ENCODE measurements around the gene THSD4.

The THSD4 gene

GRCh38 chr15:71788646-71789579 is 673.6 kb downstream of the THSD4 start:
- Histone ChIP-seq H3K27ac (ENCODE audit: low read length) (no peak overlapping the region), H3K9ac (ENCODE audit: low read length) (no peak overlapping the region), H3K36me3 (replicated peaks; ENCODE audit: low read depth, low read length) (no peaks in the 10 kb centered on the region), H3K4me1 (ENCODE audit: low read length) (peaks cover 8% of the 10 kb centered on the region; the same call in 1 of the 2 replicates), H3K4me2 (ENCODE audit: low read length) (no peak overlapping the region), H3K79me2 (ENCODE audit: low read length) (no peaks in the 10 kb centered on the region), H3K27me3 (ENCODE audit: low read depth, low read length) (peaks cover 16% of the 10 kb centered on the region; the same call in 1 of the 2 replicates), H3K9me3 (ENCODE audit: insufficient read depth, low read length) (no peaks in the 10 kb centered on the region), H4K20me1 (ENCODE audit: insufficient read depth, low read length) (no peaks in the 10 kb centered on the region), H2AFZ (ENCODE audit: low read depth, low read length) (no peak overlapping the region), H3K4me3 (ENCODE audit: low read length) (no peak overlapping the region)
- TF ChIP-seq EZH2phosphoT487 (IDR thresholded peaks at IDR 0.05; ENCODE audit: low read depth) (no peak), CTCF (IDR thresholded peaks at IDR 0.05; ENCODE audit: low read depth, low read length) (no peak)

GRCh38 chr15:71789616-71790015 is 674.3 kb downstream of the THSD4 start:
- Histone ChIP-seq H3K4me1 (ENCODE audit: low read length) (peaks cover 8% of the 10 kb centered on the region; the same call in 1 of the 2 replicates), H3K79me2 (ENCODE audit: low read length) (no peaks in the 10 kb centered on the region), H2AFZ (ENCODE audit: low read depth, low read length) (no peak overlapping the region), H3K27me3 (ENCODE audit: low read depth, low read length) (peaks cover 16% of the 10 kb centered on the region; the same call in 1 of the 2 replicates), H3K27ac (ENCODE audit: low read length) (no peak overlapping the region), H3K4me2 (ENCODE audit: low read length) (no peak overlapping the region), H3K9me3 (ENCODE audit: insufficient read depth, low read length) (no peaks in the 10 kb centered on the region), H3K4me3 (ENCODE audit: low read length) (no peak overlapping the region), H4K20me1 (ENCODE audit: insufficient read depth, low read length) (no peaks in the 10 kb centered on the region), H3K36me3 (replicated peaks; ENCODE audit: low read depth, low read length) (no peaks in the 10 kb centered on the region), H3K9ac (ENCODE audit: low read length) (no peak overlapping the region)
- no peak for TF ChIP-seq CTCF (IDR thresholded peaks at IDR 0.05; ENCODE audit: low read depth, low read length)
- TF ChIP-seq EZH2phosphoT487 (IDR thresholded peaks at IDR 0.05; ENCODE audit: low read depth), result no peak

- TF ChIP-seq EZH2phosphoT487 (IDR thresholded peaks at IDR 0.05; ENCODE audit: low read depth) (no peak), CTCF (IDR thresholded peaks at IDR 0.05; ENCODE audit: low read depth, low read length) (no peak)
Observed at GRCh38 chr15:71790081-71790480, 674.8 kb downstream of the THSD4 start.

GRCh38 chr15:71791975-71792374 is 676.7 kb downstream of the THSD4 start:
- H3K79me2 ChIP-seq (ENCODE audit: low read length), result no peaks in the 10 kb centered on the region
- TF ChIP-seq EZH2phosphoT487 (IDR thresholded peaks at IDR 0.05; ENCODE audit: low read depth) (no peak), CTCF (IDR thresholded peaks at IDR 0.05; ENCODE audit: low read depth, low read length) (no peak)
- H3K4me2 ChIP-seq (ENCODE audit: low read length), result no peak overlapping the region
- H3K4me3 ChIP-seq (ENCODE audit: low read length), result no peak overlapping the region
- H3K4me1 ChIP-seq (ENCODE audit: low read length), result 0 out of 2 replicates have a peak, but pooled peaks cover 4% of the 10 kb centered on the region
- H3K27ac ChIP-seq (ENCODE audit: low read length), result no peak overlapping the region
- H3K36me3 ChIP-seq (replicated peaks; ENCODE audit: low read depth, low read length), result no peaks in the 10 kb centered on the region
- H3K9ac ChIP-seq (ENCODE audit: low read length), result no peak overlapping the region
- no peaks in the 10 kb centered on the region for H3K9me3 ChIP-seq (ENCODE audit: insufficient read depth, low read length)
- peaks cover 8% of the 10 kb centered on the region; the same call in 1 of the 2 replicates for H3K27me3 ChIP-seq (ENCODE audit: low read depth, low read length)
- no peak overlapping the region for H2AFZ ChIP-seq (ENCODE audit: low read depth, low read length)
- no peaks in the 10 kb centered on the region for H4K20me1 ChIP-seq (ENCODE audit: insufficient read depth, low read length)

More at GRCh38 chr15:71790081-71790480, 674.8 kb downstream of the THSD4 start:
- no peak overlapping the region for H2AFZ ChIP-seq (ENCODE audit: low read depth, low read length)
- H3K4me3 ChIP-seq (ENCODE audit: low read length), result no peak overlapping the region
- H3K9me3 ChIP-seq (ENCODE audit: insufficient read depth, low read length), result no peaks in the 10 kb centered on the region
- H4K20me1 ChIP-seq (ENCODE audit: insufficient read depth, low read length), result no peaks in the 10 kb centered on the region
- H3K27ac ChIP-seq (ENCODE audit: low read length), result no peak overlapping the region
- no peak overlapping the region for H3K9ac ChIP-seq (ENCODE audit: low read length)
- peaks cover 8% of the 10 kb centered on the region; the same call in 1 of the 2 replicates for H3K4me1 ChIP-seq (ENCODE audit: low read length)
- no peaks in the 10 kb centered on the region for H3K79me2 ChIP-seq (ENCODE audit: low read length)
- H3K4me2 ChIP-seq (ENCODE audit: low read length), result no peak overlapping the region
- peaks cover 16% of the 10 kb centered on the region; the same call in 1 of the 2 replicates for H3K27me3 ChIP-seq (ENCODE audit: low read depth, low read length)
- no peaks in the 10 kb centered on the region for H3K36me3 ChIP-seq (replicated peaks; ENCODE audit: low read depth, low read length)

All from OCI-LY3 (cell line).